HG02852 (cell line): ENCODE results near the gene EEF2K.

Source experiments
- ATAC-seq: cut with Tn5 transposase; IDR thresholded peaks from one replicate; pipeline ENCODE4 v1.9.1; 2021; ENCODE audit warnings: mild to moderate bottlenecking, moderate library complexity; ENCODE audit not compliant: unreplicated experiment

EEF2K gene

GRCh38 chr16:22328081-22328725 lies 122.1 kb downstream of the EEF2K start:
- ATAC-seq: no peak

- no peak for ATAC-seq
These were observed 123.2 kb downstream of the EEF2K start for GRCh38 chr16:22329199-22329695.

- ATAC-seq: no peak
These were observed 124.2 kb downstream of the EEF2K start for GRCh38 chr16:22330326-22330725.

- no peak for ATAC-seq
These were observed 127.4 kb downstream of the EEF2K start for GRCh38 chr16:22333457-22333994.

- no peak for ATAC-seq
These were observed 129.7 kb downstream of the EEF2K start for GRCh38 chr16:22335668-22336246.

GRCh38 chr16:22336581-22336980 lies 130.5 kb downstream of the EEF2K start:
- no peak for ATAC-seq

- ATAC-seq: no peak
These were observed 131.0 kb downstream of the EEF2K start for GRCh38 chr16:22337045-22337444.

- no peak for ATAC-seq
These were observed 132.0 kb downstream of the EEF2K start for GRCh38 chr16:22337849-22338635.
